ENCODE results near the gene HESX1.

GRCh38 chr3:57173687-57174086 is 26.1 kb downstream of the HESX1 start:
- TF ChIP-seq CTCF (conservative IDR thresholded peaks at IDR 0.05; ENCODE audit: low read depth in 2 of 2) (no peak), REST (IDR thresholded peaks at IDR 0.05; ENCODE audit: unreplicated experiment) (no peak), EZH2phosphoT487 (IDR thresholded peaks at IDR 0.05; ENCODE audit: unreplicated experiment) (no peak), EZH2 (IDR thresholded peaks at IDR 0.05; ENCODE audit: low read depth, unreplicated experiment) (no peak), POLR2AphosphoS5 (IDR thresholded peaks at IDR 0.05; ENCODE audit: low read depth) (no peak), ZNF331 (CRISPR knock-in tag; IDR thresholded peaks at IDR 0.05; ENCODE audit: low read depth) (no peak), ETS1 (IDR thresholded peaks at IDR 0.05) (no peak), ZNF114 (CRISPR knock-in tag; IDR thresholded peaks at IDR 0.05) (no peak)

Measured in GM23338 (cell line).